Stomach (tissue), 9 donors: ENCODE measurements around the gene DNAH3. TPM values are rescaled to one million over a fixed set of nuclear protein-coding genes. Genes with fewer than 3 reads are reported as not detected.
A peak's percentile ranks its signal among the peaks of the same experiment; 100 is the strongest.

Experiments
- DNase-seq, 2 donors: peaks; one replicate each; pipeline versions ENCODE4 v3.0.0 to v3.0.0-alpha.2; 2013 to 2019
- H3K27ac ChIP-seq, 5 donors: fragments of 200-600 bp in 4 of 5; sonication (generic) in 4 of 5; one replicate each; pipeline ENCODE4 v1.5.1; 2013 to 2019; ENCODE audit warnings: mild to moderate bottlenecking in 1 of 5, moderate library complexity in 1 of 5
- H3K27me3 ChIP-seq, 3 donors: fragments of 200-600 bp; sonication (generic); one replicate each; pipeline ENCODE4 v1.5.1; 2017 to 2019; ENCODE audit warnings: mixed run types in 1 of 3
- H3K36me3 ChIP-seq, 4 donors: fragments of 200-600 bp; sonication (generic); 1 replicate in 3 of 4; 2 replicates in 1 of 4; pipeline ENCODE4 v1.5.1; 2016 to 2019
- H3K4me1 ChIP-seq, 4 donors: fragments of 200-600 bp; sonication (generic); one replicate each; pipeline ENCODE4 v1.5.1; 2016 to 2019
- H3K4me3 ChIP-seq, 4 donors: fragments of 200-600 bp; sonication (generic) in 3 of 4; one replicate each; pipeline ENCODE4 v1.5.1; 2016 to 2019; ENCODE audit warnings: mild to moderate bottlenecking in 1 of 4
- H3K9me3 ChIP-seq, 4 donors: fragments of 200-600 bp; sonication (generic); one replicate each; pipeline ENCODE4 v1.5.1; 2016 to 2019
- EP300 ChIP-seq: sonication (generic); formaldehyde crosslinking; IDR thresholded peaks from one replicate; pipeline ENCODE4 v1.6.1; 2017; ENCODE audit warnings: antibody characterized with exemption
- POLR2A ChIP-seq, 4 donors: fragments of 450-650 bp; IDR thresholded peaks; one replicate each; pipeline ENCODE4 v1.6.1; 2016; ENCODE audit warnings: antibody characterized with exemption in 4 of 4, control low read depth in 2 of 4, mild to moderate bottlenecking in 1 of 4, moderate library complexity in 1 of 4
- POLR2AphosphoS5 ChIP-seq, 3 donors: sonication (generic); formaldehyde crosslinking; IDR thresholded peaks; one replicate each; pipeline ENCODE4 v1.6.1; 2016; ENCODE audit warnings: antibody characterized with exemption in 3 of 3
- WGBS, 5 donors: extraction: QIAGEN DNeasy Blood & Tissue Kit in 3 of 5; methylation state at CpG; one replicate each; pipeline versions ENCODE4 v1.1.5 to v1.1.7; 2013 to 2018; 5-methylcytosine and 5-hydroxymethylcytosine counted together
- intact Hi-C: fragments of 100-400 bp; cut with DNase I; formaldehyde crosslinking; loops from one replicate; pipeline ENCODE4 v1.15.1; 2023; ENCODE audit warnings: low total_unique reads
- polyA plus RNA-seq, 3 donors: library from polyadenylated mRNA; stranded (reverse); fragments of 200-250 nt; gene quantifications; one replicate each; pipeline ENCODE4 v1.2.3, GENCODE V29; 2013
- total RNA-seq, 5 donors: library from RNA; depleted of rRNA; stranded (reverse); fragments of >200 nt; gene quantifications; one replicate each; pipeline versions ENCODE4 v1.1.0 to v1.2.3, GENCODE V29; 2014 to 2016
- TF ChIP-seq, protein P1 (sequence below), 7 experiments: fragments of 450-650 bp in 4 of 7; fragments of 200-600 bp in 3 of 7; sonication (generic) in 3 of 7; IDR thresholded peaks; one replicate each; pipeline ENCODE4 v1.5.1; 2016 to 2019; ENCODE audit warnings: antibody characterized with exemption in 7 of 7, control low read depth in 2 of 7, mild to moderate bottlenecking in 1 of 7
- donor health status: healthy with polysubstance abuse.
- donor health status: Bipolar disorder and iron deficiency.
- donor health status: healthy.

DNAH3 gene
- total and polyA plus RNA-seq, 8 donors: 0.10 to 8.7 (median 0.18) TPM; not detected in 5

- TF ChIP-seq POLR2A (IDR thresholded peaks at IDR 0.05): no peak
- no peak for TF ChIP-seq POLR2AphosphoS5 (IDR thresholded peaks at IDR 0.05)
- TF ChIP-seq, protein P1, sequence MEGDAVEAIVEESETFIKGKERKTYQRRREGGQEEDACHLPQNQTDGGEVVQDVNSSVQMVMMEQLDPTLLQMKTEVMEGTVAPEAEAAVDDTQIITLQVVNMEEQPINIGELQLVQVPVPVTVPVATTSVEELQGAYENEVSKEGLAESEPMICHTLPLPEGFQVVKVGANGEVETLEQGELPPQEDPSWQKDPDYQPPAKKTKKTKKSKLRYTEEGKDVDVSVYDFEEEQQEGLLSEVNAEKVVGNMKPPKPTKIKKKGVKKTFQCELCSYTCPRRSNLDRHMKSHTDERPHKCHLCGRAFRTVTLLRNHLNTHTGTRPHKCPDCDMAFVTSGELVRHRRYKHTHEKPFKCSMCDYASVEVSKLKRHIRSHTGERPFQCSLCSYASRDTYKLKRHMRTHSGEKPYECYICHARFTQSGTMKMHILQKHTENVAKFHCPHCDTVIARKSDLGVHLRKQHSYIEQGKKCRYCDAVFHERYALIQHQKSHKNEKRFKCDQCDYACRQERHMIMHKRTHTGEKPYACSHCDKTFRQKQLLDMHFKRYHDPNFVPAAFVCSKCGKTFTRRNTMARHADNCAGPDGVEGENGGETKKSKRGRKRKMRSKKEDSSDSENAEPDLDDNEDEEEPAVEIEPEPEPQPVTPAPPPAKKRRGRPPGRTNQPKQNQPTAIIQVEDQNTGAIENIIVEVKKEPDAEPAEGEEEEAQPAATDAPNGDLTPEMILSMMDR (IDR thresholded peaks at IDR 0.05): no peak
- no peak for TF ChIP-seq EP300
- Histone ChIP-seq H3K4me3 (no peak overlapping the region), H3K27ac (peak overlapping the region in 4 of 5 donors; percentile 13 to 82 (median 60)), H3K27me3 (no peaks in the 10 kb centered on the region), H3K9me3 (no peaks in the 10 kb centered on the region), H3K36me3 (no peaks in the 10 kb centered on the region), H3K4me1 (peaks cover 53 to 90% (median 72%) of the 10 kb centered on the region in 4 donors)
- 33 to 57% (median 52%) methylated on average over 5 of the region's 5 CpGs for WGBS, 5 donors
- peak in 1 of 2 donors; percentile 59 for DNase-seq
- intact Hi-C loops: no loop called here
Observed at GRCh38 chr16:20883554-20884239, 266.9 kb downstream of the DNAH3 start.

Other genes starting within 250 kb of the DNAH3 start
- 100 to 1,000 TPM in 1 of 5 donors, 10 to 100 TPM in 4; 13.6 to 103 (median 53.7) TPM for gene LDAF1, start 7.8 kb upstream of the DNAH3 start, total RNA-seq
- gene LDAF1, start 7.8 kb upstream of the DNAH3 start, polyA plus RNA-seq: 10 to 100 TPM; 10.1 to 22.5 (median 18.5) TPM
- gene ZP2, start 60.7 kb upstream of the DNAH3 start, total RNA-seq: under 1 TPM in 1 of 5 donors, not detected in 4; 0.55 TPM
- gene ZP2, start 60.7 kb upstream of the DNAH3 start, polyA plus RNA-seq: under 1 TPM in 1 of 3 donors, not detected in 2; 0.05 TPM
- gene ANKS4B, start 82.9 kb upstream of the DNAH3 start, total RNA-seq: 1 to 10 TPM in 2 of 5 donors, not detected in 3; 2.8 to 9.0 TPM
- under 1 TPM; 0.23 to 0.61 (median 0.31) TPM for gene ANKS4B, start 82.9 kb upstream of the DNAH3 start, polyA plus RNA-seq
- gene CRYM, start 127.4 kb upstream of the DNAH3 start, total RNA-seq: 1 to 10 TPM in 2 of 5 donors, not detected in 3; 3.3 to 3.6 TPM
- 1 to 10 TPM in 2 of 3 donors, under 1 TPM in 1; 0.75 to 4.0 (median 3.1) TPM for gene CRYM, start 127.4 kb upstream of the DNAH3 start, polyA plus RNA-seq